AG04450 (cell line): Measurements from ENCODE around the gene SLC25A28. TPM values are rescaled to one million over a fixed set of nuclear protein-coding genes. Genes with fewer than 3 reads are reported as not detected.
"Not testable (repeated sequence)": the region's sequence is repeated elsewhere in the genome, so short reads cannot be mapped to it uniquely, and the experiment has no call there.

Experiments
- CTCF ChIA-PET: fragments of 300-600, 350-600 bp; formaldehyde crosslinking; extraction: SDS; loops from one replicate; lab custom pipeline; 2022; ENCODE audit warnings: antibody characterized with exemption, inconsistent platforms; lab: Charles Lee
- POLR2A ChIA-PET: fragments of 350-600 bp; formaldehyde crosslinking; extraction: SDS; loops from one replicate; lab custom pipeline; 2021; ENCODE audit warnings: antibody characterized with exemption, inconsistent platforms; lab: Yijun Ruan, JAX
- DNase-seq: peaks from one replicate; pipeline ENCODE4 v3.0.0-alpha.2; 2011; ENCODE audit warnings: low read depth, low spot score
- H3K27ac ChIP-seq: one replicate; pipeline ENCODE4 v1.5.1; 2012; ENCODE audit warnings: low read depth, low read length, control low read depth
- H3K27me3 ChIP-seq: one replicate; pipeline ENCODE4 v1.6.0; 2012; ENCODE audit warnings: low read length; ENCODE audit not compliant: control insufficient read depth, insufficient read depth
- H3K4me3 ChIP-seq: 2 replicates; pipeline ENCODE4 v1.5.1; 2011; ENCODE audit warnings: mild to moderate bottlenecking, low read depth, low read length, control low read depth
- H3K9me3 ChIP-seq: 2 replicates; pipeline ENCODE4 v1.5.1; 2012; ENCODE audit warnings: low read length; ENCODE audit not compliant: control insufficient read depth, insufficient read depth
- polyA plus RNA-seq: library from polyadenylated mRNA; depleted of rRNA; stranded (reverse); fragments of >200 nt; gene quantifications from 2 replicates; pipeline ENCODE4 v1.2.3, GENCODE V29; 2011
- TF ChIP-seq, protein P1 (sequence below): IDR thresholded peaks from 2 replicates; pipeline ENCODE4 v1.5.1; 2011; ENCODE audit warnings: low read depth, low read length, control low read depth, inconsistent platforms

SLC25A28 gene
- polyA plus RNA-seq, 1 experiment = 20.4 TPM

DNA sequence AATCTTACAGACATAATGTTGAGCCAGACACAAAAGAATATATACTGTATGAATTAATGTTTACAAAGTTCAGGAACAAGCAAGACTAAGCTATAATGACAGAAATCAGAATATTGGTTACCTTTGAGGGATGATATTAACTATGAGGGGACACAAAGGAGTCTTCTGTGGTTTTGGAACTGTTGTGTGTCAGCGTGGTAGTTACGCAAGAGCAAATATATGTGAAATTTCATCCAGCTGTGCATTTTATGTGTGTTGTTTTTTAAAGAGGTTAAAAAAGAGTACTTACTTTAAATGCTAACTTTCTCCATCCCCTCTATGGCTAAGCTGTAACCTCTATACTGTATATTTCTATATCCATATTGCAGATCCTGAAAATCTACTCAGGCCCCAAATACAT, 14.9 kb downstream of the SLC25A28 start:
- ChIA-PET CTCF (interaction anchor here (1.0 to 1.3 kb wide), 2 partner anchors 44 to 170 kb away, joined by 4 to 6 read pairs; no protein-coding TSS in a partner anchor), POLR2A (no interaction called here)
- no peak for DNase-seq
- H3K27me3 ChIP-seq = no peaks in the 10 kb centered on the region
- H3K27ac ChIP-seq = no peak overlapping the region
- no peak overlapping the region for H3K4me3 ChIP-seq
- H3K9me3 ChIP-seq = no peaks in the 10 kb centered on the region
- TF ChIP-seq, protein P1, sequence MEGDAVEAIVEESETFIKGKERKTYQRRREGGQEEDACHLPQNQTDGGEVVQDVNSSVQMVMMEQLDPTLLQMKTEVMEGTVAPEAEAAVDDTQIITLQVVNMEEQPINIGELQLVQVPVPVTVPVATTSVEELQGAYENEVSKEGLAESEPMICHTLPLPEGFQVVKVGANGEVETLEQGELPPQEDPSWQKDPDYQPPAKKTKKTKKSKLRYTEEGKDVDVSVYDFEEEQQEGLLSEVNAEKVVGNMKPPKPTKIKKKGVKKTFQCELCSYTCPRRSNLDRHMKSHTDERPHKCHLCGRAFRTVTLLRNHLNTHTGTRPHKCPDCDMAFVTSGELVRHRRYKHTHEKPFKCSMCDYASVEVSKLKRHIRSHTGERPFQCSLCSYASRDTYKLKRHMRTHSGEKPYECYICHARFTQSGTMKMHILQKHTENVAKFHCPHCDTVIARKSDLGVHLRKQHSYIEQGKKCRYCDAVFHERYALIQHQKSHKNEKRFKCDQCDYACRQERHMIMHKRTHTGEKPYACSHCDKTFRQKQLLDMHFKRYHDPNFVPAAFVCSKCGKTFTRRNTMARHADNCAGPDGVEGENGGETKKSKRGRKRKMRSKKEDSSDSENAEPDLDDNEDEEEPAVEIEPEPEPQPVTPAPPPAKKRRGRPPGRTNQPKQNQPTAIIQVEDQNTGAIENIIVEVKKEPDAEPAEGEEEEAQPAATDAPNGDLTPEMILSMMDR = no peak

DNA sequence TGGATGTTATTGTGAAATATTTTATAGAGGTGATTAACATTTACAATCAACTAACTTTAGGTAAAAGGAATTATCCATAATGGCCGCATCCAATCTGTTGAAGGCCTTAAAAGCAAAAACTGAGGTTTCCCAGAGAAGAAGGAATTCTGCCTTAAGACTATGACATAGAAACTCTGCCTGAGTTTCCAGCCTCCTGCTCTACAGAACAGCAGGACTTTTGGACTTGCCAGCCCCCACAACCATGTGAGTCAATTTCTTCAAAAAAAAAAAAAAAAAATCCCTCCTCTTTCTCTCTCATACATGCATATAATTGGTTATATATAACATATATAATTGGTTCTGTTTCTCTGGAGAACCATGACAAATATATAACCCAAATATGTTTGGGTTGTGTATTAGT, 15.4 kb downstream of the SLC25A28 start:
- TF ChIP-seq, protein P1 = no peak
- Histone ChIP-seq H3K4me3 (no peak overlapping the region), H3K9me3 (no peaks in the 10 kb centered on the region), H3K27ac (no peak overlapping the region), H3K27me3 (no peaks in the 10 kb centered on the region)
- no peak for DNase-seq
- ChIA-PET CTCF (interaction anchor here (1.3 to 3.7 kb wide), 2 partner anchors 7 to 169 kb away, joined by 6 to 25 read pairs; no protein-coding TSS in a partner anchor), POLR2A (no interaction called here)

DNA sequence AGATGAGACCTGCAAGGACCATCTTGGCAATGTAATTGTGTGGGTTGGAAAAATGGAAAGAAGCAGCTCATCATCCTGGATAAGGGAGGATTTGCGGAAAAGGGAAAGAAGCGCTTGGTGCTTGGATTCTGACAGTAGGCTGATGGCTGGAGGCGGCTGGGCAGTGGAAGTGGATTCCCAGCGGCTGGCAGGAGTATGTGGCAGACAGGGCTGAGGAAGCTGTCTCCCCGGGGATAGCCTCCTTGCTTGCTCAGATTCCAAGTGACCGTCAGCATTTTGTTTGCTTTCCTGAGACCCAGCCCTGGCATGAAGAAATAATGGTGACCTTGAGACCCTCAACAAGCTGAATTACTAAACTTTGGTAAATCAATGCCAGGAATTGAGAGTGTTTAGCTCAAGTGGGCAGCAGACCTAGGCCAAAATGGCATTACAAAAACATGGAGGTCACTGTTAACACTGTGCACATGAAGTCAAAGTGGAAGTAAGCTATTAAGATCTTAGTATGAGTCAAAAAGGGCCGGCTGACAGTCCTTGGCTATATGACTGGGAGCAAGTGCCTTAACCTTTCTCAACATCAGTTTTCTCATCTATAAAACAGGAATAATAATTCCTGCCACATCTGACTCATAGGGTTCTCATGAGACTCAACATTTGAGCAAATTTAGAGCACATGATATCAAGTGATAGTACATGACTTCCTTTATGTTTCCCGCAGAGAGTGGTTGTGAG, 21.3 kb downstream of the SLC25A28 start:
- Histone ChIP-seq H3K27ac (no peak overlapping the region), H3K27me3 (peaks cover 15% of the 10 kb centered on the region), H3K9me3 (no peaks in the 10 kb centered on the region), H3K4me3 (no peak overlapping the region)
- TF ChIP-seq, protein P1 = no peak
- ChIA-PET POLR2A (no interaction called here), CTCF (interaction anchor here (0.9 to 1.5 kb wide), 3 partner anchors 10 to 164 kb away, joined by 3 to 11 read pairs (median 5); no protein-coding TSS in a partner anchor)
- DNase-seq = no peak

DNA sequence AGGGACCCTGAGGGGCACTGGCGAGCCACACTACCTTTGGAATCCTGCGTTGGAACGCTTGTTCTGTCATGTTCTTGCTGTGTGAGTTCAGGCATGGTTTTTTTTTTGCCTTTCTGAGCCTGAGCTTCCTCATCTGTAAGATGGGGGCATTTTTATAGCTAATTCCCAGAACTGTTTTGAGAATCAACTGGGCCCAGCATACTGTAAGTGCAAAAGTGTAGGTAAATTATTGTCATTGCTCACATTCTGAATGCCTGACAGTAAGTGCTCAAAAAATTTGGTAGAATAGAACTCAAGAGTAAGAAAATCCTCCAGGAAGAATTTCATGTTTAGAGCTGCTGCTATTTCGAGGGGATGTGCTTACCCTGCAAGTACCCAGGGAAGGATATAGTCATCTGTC, 22.2 kb downstream of the SLC25A28 start:
- POLR2A ChIA-PET = no interaction called here

DNA sequence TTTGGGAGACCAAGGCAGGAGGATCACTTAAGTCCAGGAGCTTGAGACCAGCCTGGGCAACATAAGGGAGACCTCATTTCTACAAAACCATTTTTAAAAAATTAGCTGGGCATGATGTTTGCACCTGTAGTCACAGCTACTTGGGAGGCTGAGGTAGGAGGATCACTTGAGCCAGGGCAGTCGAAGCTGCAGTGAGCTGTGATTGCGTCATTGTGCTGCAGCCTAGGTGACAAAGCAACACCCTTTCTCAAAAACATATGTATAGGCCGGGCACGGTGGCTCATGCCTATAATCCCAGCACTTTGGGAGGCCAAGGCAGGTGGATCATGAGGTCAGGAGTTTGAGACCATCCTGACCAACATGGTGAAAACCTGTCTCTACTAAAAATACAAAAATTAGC, 23.5 kb downstream of the SLC25A28 start:
- peaks cover 15% of the 10 kb centered on the region for H3K27me3 ChIP-seq
- H3K4me3 ChIP-seq, POLR2A ChIA-PET, H3K27ac ChIP-seq, H3K9me3 ChIP-seq, DNase-seq: not testable (repeated sequence)
- CTCF ChIA-PET = interaction anchor here (2.3 to 4.2 kb wide), 2 partner anchors 16 to 161 kb away, joined by 9 to 21 read pairs; no protein-coding TSS in a partner anchor

More for the DNA sequence above, 22.2 kb downstream of the SLC25A28 start:
- CTCF ChIA-PET = interaction anchor here (1.4 to 1.5 kb wide), 2 partner anchors 14 to 163 kb away, joined by 5 to 11 read pairs; no protein-coding TSS in a partner anchor
- no peak overlapping the region for H3K27ac ChIP-seq
- no peaks in the 10 kb centered on the region for H3K9me3 ChIP-seq
- no peak overlapping the region for H3K4me3 ChIP-seq
- no peak for DNase-seq
- TF ChIP-seq, protein P1 = no peak
- H3K27me3 ChIP-seq = peaks cover 15% of the 10 kb centered on the region
